ENCODE data around the gene NEGR1. TPM values are rescaled to one million over a fixed set of nuclear protein-coding genes. Genes with fewer than 3 reads are reported as not detected.

NEGR1 gene
- total RNA-seq, 4 donors from 2014 or later = 14.5 to 50.8 (median 29.1) TPM

GRCh38 chr1:72207059-72207458 is 75.3 kb downstream of the NEGR1 start:
- no peak for DNase-seq (ENCODE audit: low spot score)
- no peak for ATAC-seq (ENCODE audit: low FRiP score)

GRCh38 chr1:72202761-72203160 is 79.6 kb downstream of the NEGR1 start:
- TF ChIP-seq CTCF (IDR thresholded peaks at IDR 0.05) = no peak
- DNase-seq (ENCODE audit: low spot score) (no peak), ATAC-seq (ENCODE audit: low FRiP score) (no peak)

More at GRCh38 chr1:72207059-72207458, 75.3 kb downstream of the NEGR1 start:
- TF ChIP-seq CTCF (IDR thresholded peaks at IDR 0.05) = no peak

- no peak for TF ChIP-seq CTCF (IDR thresholded peaks at IDR 0.05)
- no peak for DNase-seq (ENCODE audit: low spot score)
- ATAC-seq (ENCODE audit: low FRiP score) = no peak
Observed at GRCh38 chr1:72197786-72198185, 84.6 kb downstream of the NEGR1 start.

GRCh38 chr1:72186733-72187307 is 95.5 kb downstream of the NEGR1 start:
- ATAC-seq (ENCODE audit: low FRiP score) (no peak), DNase-seq (ENCODE audit: low spot score) (no peak)
- TF ChIP-seq CTCF (IDR thresholded peaks at IDR 0.05) = no peak

GRCh38 chr1:72184099-72184701 is 98.1 kb downstream of the NEGR1 start:
- no peak for ATAC-seq (ENCODE audit: low FRiP score)
- DNase-seq (ENCODE audit: low spot score) = no peak
- no peak for TF ChIP-seq CTCF (IDR thresholded peaks at IDR 0.05)

- no peak for DNase-seq (ENCODE audit: low spot score)
- ATAC-seq (ENCODE audit: low FRiP score) = no peak
- TF ChIP-seq CTCF (IDR thresholded peaks at IDR 0.05) = no peak
Observed at GRCh38 chr1:72182859-72183258, 99.5 kb downstream of the NEGR1 start.

- no peak for TF ChIP-seq CTCF (IDR thresholded peaks at IDR 0.05)
- ATAC-seq (ENCODE audit: low FRiP score) (no peak), DNase-seq (ENCODE audit: low spot score) (no peak)
Observed at GRCh38 chr1:72178266-72178665, 104.1 kb downstream of the NEGR1 start.
